NCI-H1105 treated with DMSO at 0.1 percent for 48 hours (cell line): ENCODE data around the gene TXN2.
"Not testable (repeated sequence)": the region's sequence is repeated elsewhere in the genome, so short reads cannot be mapped to it uniquely, and the experiment has no call there.

Experiments
- DNase-seq: peaks from one replicate; lab custom pipeline; 2025; lab: John Stamatoyannopoulos, UW

Gene TXN2

GRCh38 chr22:36455571-36456463 is 25.6 kb downstream of the TXN2 start:
- DNase-seq, result no peak

DNA sequence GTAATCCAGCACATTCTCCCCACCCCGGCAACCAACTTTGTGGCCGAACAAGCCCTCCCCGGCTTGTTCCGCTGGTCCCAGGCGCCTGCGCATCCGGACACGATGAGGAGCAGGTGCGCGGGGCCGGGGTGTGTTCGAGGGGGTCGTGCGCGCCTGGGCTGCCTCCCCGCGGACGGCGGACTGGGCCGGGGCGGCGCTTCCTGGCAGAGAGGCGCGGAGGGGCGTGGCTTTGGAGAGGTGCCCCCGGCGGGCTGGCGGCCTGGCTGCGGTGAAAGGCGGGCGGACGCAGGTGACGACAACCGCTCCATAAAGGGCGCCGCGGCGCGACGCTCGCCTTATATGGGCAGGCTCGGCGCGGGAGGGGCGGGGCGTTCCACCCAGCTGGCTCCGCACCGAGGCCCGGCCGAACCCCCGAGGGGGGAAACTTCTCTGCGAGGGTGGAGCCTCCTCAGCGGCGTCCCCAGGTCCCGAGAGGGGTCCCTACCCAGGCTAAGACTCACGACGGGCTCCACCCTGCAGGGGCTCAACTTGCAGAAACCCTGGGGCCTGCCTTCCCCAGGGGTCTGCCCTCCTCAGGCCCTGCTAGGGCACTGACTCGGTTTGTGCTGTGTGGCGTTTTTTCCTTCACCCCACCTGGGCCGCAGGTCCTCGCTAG is 26.4 kb downstream of the TXN2 start:
- no peak for DNase-seq

GRCh38 chr22:36453855-36454378 is 27.5 kb downstream of the TXN2 start:
- DNase-seq, result no peak

GRCh38 chr22:36452978-36453607 is 28.3 kb downstream of the TXN2 start:
- not testable (repeated sequence) for DNase-seq

- no peak for DNase-seq
Measured at GRCh38 chr22:36452250-36452977, 29.0 kb downstream of the TXN2 start.

DNA sequence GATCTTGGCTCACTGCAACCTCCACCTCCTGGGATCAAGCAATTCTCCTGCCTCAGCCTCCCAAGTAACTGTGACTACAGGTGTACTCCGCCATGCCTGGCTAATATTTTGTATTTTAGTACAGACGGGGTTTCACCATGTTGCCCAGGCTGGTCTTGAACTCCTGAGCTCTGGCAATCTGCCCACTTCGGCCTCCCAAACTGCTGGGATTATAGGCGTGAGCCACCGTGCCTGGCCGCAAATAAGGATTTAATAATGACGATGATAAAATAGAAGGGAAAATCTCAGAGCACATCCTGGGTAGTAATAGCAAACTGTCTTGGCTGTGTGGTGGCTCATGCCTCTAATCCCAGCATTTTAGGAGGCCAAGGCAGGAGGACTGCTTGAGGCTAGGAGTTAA is 30.5 kb downstream of the TXN2 start:
- not testable (repeated sequence) for DNase-seq

DNA sequence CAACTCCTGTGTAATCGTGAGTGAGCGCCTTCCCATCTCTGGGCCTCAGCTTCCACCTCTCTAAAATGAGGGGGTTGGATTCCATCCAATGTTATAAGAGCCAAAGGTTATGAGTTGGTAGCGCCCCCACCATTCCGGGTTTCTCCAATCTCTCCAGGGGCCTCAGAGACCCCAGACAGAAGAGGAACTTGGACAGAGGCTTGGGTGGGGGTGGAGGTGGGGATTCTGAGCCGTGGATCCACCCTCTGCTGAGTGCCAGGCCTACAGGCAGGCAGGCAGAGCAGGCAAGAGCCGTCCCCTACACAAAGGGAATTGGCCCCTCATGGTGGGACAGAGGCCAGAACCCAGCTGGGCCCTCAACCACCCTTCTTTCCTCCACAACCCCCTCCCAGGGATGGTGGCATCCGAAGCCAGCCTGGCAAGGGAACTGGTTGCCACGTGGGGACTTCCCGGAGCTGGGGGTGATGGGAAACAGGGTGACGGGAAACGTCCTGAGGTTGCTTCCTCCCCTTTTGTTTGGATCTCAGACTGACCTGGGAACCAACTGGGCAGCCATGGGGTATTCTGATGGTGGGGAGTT is 31.8 kb downstream of the TXN2 start:
- no peak for DNase-seq

DNA sequence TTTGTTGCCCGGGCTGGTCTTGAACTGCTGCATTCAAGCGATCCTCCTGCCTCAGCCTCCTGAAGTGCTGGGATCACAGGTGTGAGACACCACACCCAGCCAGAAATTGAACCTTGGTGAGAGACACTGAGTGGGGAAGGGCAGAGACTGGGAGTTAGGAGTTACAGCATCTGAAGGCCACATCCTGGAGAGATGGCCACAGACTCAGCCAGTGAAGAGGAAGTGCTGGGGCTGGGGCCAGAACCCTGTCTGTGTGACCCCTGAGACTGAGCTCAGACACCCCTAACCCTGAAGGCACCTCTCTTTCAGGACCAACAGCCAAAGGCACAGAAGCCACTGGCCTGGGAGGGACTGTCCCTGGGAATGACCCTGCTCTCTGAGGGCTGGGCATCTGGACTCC is 33.8 kb downstream of the TXN2 start:
- DNase-seq, result no peak

GRCh38 chr22:36445158-36445668 is 36.2 kb downstream of the TXN2 start:
- DNase-seq, result no peak

GRCh38 chr22:36443198-36443770 is 38.2 kb downstream of the TXN2 start:
- peak; percentile 49 for DNase-seq

- no peak for DNase-seq
Measured at GRCh38 chr22:36442506-36443197, 38.8 kb downstream of the TXN2 start.

GRCh38 chr22:36440429-36441002 is 40.9 kb downstream of the TXN2 start:
- no peak for DNase-seq

DNA sequence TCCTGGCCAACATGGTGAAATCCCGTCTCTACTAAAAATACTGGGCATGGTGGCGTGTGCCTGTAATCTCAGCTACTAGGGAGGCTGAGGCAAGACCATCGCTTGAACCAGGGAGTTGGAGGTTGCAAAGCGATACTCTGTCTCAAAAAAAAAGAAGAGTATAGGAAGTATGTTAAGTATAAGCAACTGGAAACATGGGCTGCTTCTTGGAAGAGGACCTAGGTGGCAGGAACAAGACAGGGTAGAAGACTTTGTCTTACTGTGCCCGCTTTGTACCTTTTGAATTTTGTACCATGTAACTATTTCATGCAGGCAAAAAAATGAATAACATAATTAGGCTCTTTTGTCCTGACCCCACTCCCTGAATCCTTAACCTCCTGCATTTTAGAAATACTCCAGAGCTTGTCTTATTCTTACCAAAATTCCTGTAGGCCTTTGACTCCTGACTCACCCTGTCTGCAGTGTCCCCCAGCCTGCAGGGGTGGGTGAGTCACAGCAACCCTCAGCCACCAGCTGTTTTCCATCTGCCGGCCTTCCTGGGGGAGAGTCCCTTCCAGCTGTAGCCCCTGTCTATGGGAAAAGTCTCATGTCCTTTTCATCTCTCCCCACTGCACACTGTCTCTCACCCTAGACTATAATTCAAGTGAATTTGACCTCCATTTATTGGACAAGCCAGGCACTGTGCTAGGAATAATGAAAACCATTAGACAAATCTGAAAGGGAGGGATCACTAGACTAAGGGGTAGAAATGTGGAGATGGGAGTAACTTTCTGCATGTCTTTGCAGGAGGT is 41.8 kb downstream of the TXN2 start:
- no peak for DNase-seq

- no peak for DNase-seq
Measured at GRCh38 chr22:36435516-36436415, 45.7 kb downstream of the TXN2 start.

GRCh38 chr22:36433318-36434231 is 47.9 kb downstream of the TXN2 start:
- peak; percentile 93 for DNase-seq

DNA sequence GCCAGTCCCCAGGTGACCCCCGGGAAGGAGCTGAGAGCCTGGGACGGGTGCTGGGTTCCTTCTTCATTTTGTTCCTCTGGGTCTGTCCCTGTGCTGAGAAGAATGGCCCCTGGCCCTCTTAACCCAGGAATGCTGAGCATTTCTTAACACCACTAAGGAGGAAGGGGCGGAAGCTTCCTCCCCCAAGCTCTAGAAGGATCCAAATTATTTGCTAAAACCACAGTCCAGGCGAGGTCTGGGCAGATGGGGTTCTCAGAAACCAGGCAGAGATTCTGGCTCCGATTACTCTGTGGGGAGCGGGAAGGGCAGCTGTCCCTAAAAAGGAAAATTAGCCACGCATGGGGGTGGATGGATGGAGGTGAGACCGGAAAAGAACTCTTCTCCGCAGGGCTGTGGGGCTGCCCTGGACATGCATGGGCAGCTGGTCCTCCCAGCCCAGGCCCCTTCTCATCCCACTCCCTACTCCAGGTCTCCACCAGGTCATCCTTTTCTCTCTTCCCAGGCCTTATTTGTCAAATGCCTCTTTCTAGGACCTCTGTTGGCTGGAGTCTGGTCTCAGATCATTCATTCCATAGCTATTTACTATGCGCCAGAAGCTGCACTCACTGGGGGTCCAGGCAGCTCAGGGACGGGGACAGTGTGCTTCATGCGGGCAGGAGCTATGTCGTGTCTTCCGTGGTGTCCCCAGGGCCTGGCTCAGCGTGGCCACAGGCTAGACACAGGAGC is 48.7 kb downstream of the TXN2 start:
- no peak for DNase-seq
